K562 (cell line): ENCODE measurements around the gene NARF. TPM values are rescaled to one million over a fixed set of nuclear protein-coding genes. Genes with fewer than 3 reads are reported as not detected.

Source experiments
- ATAC-seq: fragments of 200-7000 bp; cut with Tn5 transposase; 3 replicates; pipeline ENCODE4 v1.9.1; 2020; ENCODE audit warnings: moderate library complexity
- BruUV-seq: library from RNA; stranded (reverse); fragments of 400-500 nt; replicated peaks from 2 replicates; lab custom pipeline; 2021; lab: Mats Ljungman, UMichigan
- CTCF ChIA-PET: fragments of 300-600 bp; formaldehyde crosslinking; extraction: SDS; loops from one replicate; lab custom pipeline; 2021; ENCODE audit warnings: low intra/inter-chr PET ratio; lab: Yijun Ruan, JAX
- POLR2A ChIA-PET: fragments of 300-600, 350-650 bp; sonication (Branson Sonifier 250); formaldehyde crosslinking; extraction: SDS; loops from one replicate; lab custom pipeline; 2021; ENCODE audit warnings: antibody characterized with exemption, inconsistent platforms; lab: Yijun Ruan, JAX
- DNase-seq, 4 experiments: peaks; one replicate each; pipeline versions ENCODE4 v3.0.0 to v3.0.0-alpha.2; 2011 to 2018; ENCODE audit warnings: low spot score in 3 of 4, mixed read lengths in 3 of 4; ENCODE audit errors: extremely low read depth in 1 of 4
- FAIRE-seq: peaks from 2 replicates; lab custom pipeline; 2011; peaks lifted over from hg19 to GRCh38; lab: Jason Lieb, UNC
- H2AFZ ChIP-seq: 2 replicates; pipeline ENCODE4 v1.6.0; 2011; ENCODE audit warnings: low read depth, low read length, control low read depth, inconsistent platforms
- H3K27ac ChIP-seq: fragments of 200-600 bp; 3 replicates; pipeline ENCODE4 v1.8.0; 2011; ENCODE audit warnings: low read depth, mild to moderate bottlenecking, control low read depth, inconsistent platforms, low read length, moderate library complexity, mixed read lengths; ENCODE audit errors: extremely low read depth
- H3K27me3 ChIP-seq, 2 experiments: fragments of 300-600 bp in 1 of 2; 2 replicates in 1 of 2; 3 replicates in 1 of 2; pipeline versions ENCODE4 v1.6.0 to v1.8.0; 2011; ENCODE audit warnings: inconsistent platforms in 2 of 2, low read length in 2 of 2, mild to moderate bottlenecking in 1 of 2, mixed read lengths in 1 of 2, moderate library complexity in 1 of 2; ENCODE audit not compliant: control insufficient read depth in 2 of 2, insufficient read depth in 2 of 2
- H3K36me3 ChIP-seq: fragments of 300-600 bp; 3 replicates; pipeline ENCODE4 v1.8.0; 2011; ENCODE audit warnings: mild to moderate bottlenecking, low read length, inconsistent platforms; ENCODE audit not compliant: control insufficient read depth, insufficient read depth
- H3K4me1 ChIP-seq, 2 experiments: fragments of 200-600 bp in 1 of 2; replicated peaks in 1 of 2; 2 replicates in 1 of 2; 3 replicates in 1 of 2; pipeline versions ENCODE4 v1.5.1 to v1.8.0; 2011; ENCODE audit warnings: inconsistent platforms in 2 of 2, low read length in 2 of 2, mild to moderate bottlenecking in 1 of 2, mixed read lengths in 1 of 2, moderate library complexity in 1 of 2; ENCODE audit not compliant: control insufficient read depth in 2 of 2, insufficient read depth in 2 of 2
- H3K4me2 ChIP-seq: 2 replicates; pipeline ENCODE4 v1.6.1; 2011; ENCODE audit warnings: low read length, control low read depth, inconsistent platforms, mixed read lengths; ENCODE audit not compliant: insufficient read depth
- H3K4me3 ChIP-seq: fragments of 200-600 bp; sonication (generic), shearing (Covaris generic); 2 replicates; pipeline ENCODE4 v1.5.1; 2016; ENCODE audit warnings: control low read depth, inconsistent platforms
- H3K79me2 ChIP-seq: fragments of 200-600 bp; 3 replicates; pipeline ENCODE4 v1.8.0; 2011; ENCODE audit warnings: low read length, inconsistent platforms; ENCODE audit not compliant: control insufficient read depth, insufficient read depth
- H3K9ac ChIP-seq, 2 experiments: 2 replicates each; pipeline versions ENCODE4 v1.6.0 to v1.6.1; 2011; ENCODE audit warnings: low read depth in 2 of 2, low read length in 2 of 2, control low read depth in 1 of 2, inconsistent platforms in 1 of 2, mild to moderate bottlenecking in 1 of 2, mixed read lengths in 1 of 2; ENCODE audit not compliant: insufficient read depth in 1 of 2
- H3K9me1 ChIP-seq: one replicate; pipeline ENCODE4 v1.6.0; 2011; ENCODE audit warnings: inconsistent platforms, mild to moderate bottlenecking, low read length, moderate library complexity; ENCODE audit not compliant: control insufficient read depth, insufficient read depth
- H3K9me3 ChIP-seq: replicated peaks from 2 replicates; pipeline ENCODE4 v1.5.1; 2011; ENCODE audit warnings: low read depth, low read length, inconsistent platforms; ENCODE audit not compliant: control insufficient read depth, insufficient read depth
- H4K20me1 ChIP-seq: replicated peaks from 2 replicates; pipeline ENCODE4 v1.6.1; 2011; ENCODE audit warnings: low read length, inconsistent platforms, mixed read lengths; ENCODE audit not compliant: control insufficient read depth, insufficient read depth
- ASH1L ChIP-seq: fragments of 450-650 bp; IDR thresholded peaks from 2 replicates; pipeline ENCODE4 v1.6.1; 2018; ENCODE audit warnings: borderline replicate concordance, mild to moderate bottlenecking, low read depth; ENCODE audit not compliant: partially characterized antibody
- CCAR2 ChIP-seq: fragments of 200-400 bp; formaldehyde crosslinking; IDR thresholded peaks from 2 replicates; pipeline ENCODE4 v1.6.1; 2017; ENCODE audit warnings: mild to moderate bottlenecking, low read depth, low read length
- CEBPG ChIP-seq, 3 experiments: fragments of 200-800 bp in 1 of 3; sonication (Bioruptor generic) in 1 of 3; sonication (generic) in 1 of 3; formaldehyde crosslinking in 1 of 3; IDR thresholded peaks in 2 of 3; conservative IDR thresholded peaks in 1 of 3; 2 replicates each; pipeline versions ENCODE4 v1.6.1 to v1.8.0; 2016 to 2022; ENCODE audit warnings: missing compliant biosample characterization in 2 of 3, missing genetic modification characterization in 2 of 3, mild to moderate bottlenecking in 1 of 3, missing genetic modification reagents in 1 of 3
- GABPA ChIP-seq: fragments of 200-800 bp; sonication (Bioruptor generic); conservative IDR thresholded peaks from 2 replicates; pipeline ENCODE4 v1.6.1; 2016; ENCODE audit warnings: low read depth, missing genetic modification characterization, missing compliant biosample characterization
- MEIS2 ChIP-seq: fragments of 450-650 bp; IDR thresholded peaks from 2 replicates; pipeline ENCODE4 v1.6.1; 2014; ENCODE audit warnings: mild to moderate bottlenecking; ENCODE audit not compliant: partially characterized antibody
- NFE2L1 ChIP-seq: fragments of 450-650 bp; IDR thresholded peaks from 2 replicates; pipeline ENCODE4 v1.6.1; 2016; ENCODE audit warnings: missing genetic modification characterization, low read depth, mild to moderate bottlenecking, missing compliant biosample characterization, moderate library complexity, borderline replicate concordance
- POLR2G ChIP-seq: fragments of 200-400 bp; formaldehyde crosslinking; IDR thresholded peaks from 2 replicates; pipeline ENCODE4 v1.6.1; 2017; ENCODE audit warnings: low read depth, mild to moderate bottlenecking, antibody characterized with exemption, low read length, moderate library complexity
- RBFOX2 ChIP-seq: fragments of 200-400 bp; formaldehyde crosslinking; IDR thresholded peaks from 2 replicates; pipeline ENCODE4 v1.6.1; 2017; ENCODE audit warnings: low read depth, mild to moderate bottlenecking, low read length, moderate library complexity
- SAP30 ChIP-seq: fragments of 200-600 bp; sonication (generic); IDR thresholded peaks from 2 replicates; pipeline ENCODE4 v1.6.1; 2012; ENCODE audit warnings: borderline replicate concordance, low read depth, mild to moderate bottlenecking, moderate library complexity, low read length, control low read depth, inconsistent platforms; ENCODE audit not compliant: insufficient read depth, poor library complexity, severe bottlenecking
- WGBS: fragments of 100-300 bp; shearing (Covaris generic); methylation state at CpG from one replicate; pipeline ENCODE4 v1.1.6; 2016; ENCODE audit warnings: low coverage, mixed read lengths; ENCODE audit not compliant: insufficient coverage; ENCODE audit errors: missing lambda C conversion rate; 5-methylcytosine and 5-hydroxymethylcytosine counted together
- in situ Hi-C: fragments of 300-500 bp; cut with MboI; formaldehyde crosslinking; loops from 4 replicates; pipeline ENCODE4 v1.15.0; 2018; ENCODE audit warnings: inconsistent platforms, mixed read lengths
- intact Hi-C: fragments of 100-400 bp; cut with micrococcal nuclease; formaldehyde crosslinking; loops from 2 replicates; pipeline ENCODE4 v1.14.2; 2022
- polyA plus RNA-seq, 8 experiments: library from polyadenylated mRNA; depleted of rRNA in 4 of 8; stranded (reverse) in 5 of 8; unstranded in 3 of 8; fragments of >200 nt; fragmentation: Nextera tagmentation in 2 of 8; fragmentation: Illumina TruSeq in 1 of 8; extraction: Ambion mirVana in 2 of 8; extraction: Trizol in 1 of 8; gene quantifications; 2 replicates each; pipeline versions ENCODE4 v1.2.1 to v1.2.3, GENCODE V29; 2011 to 2014; ENCODE audit warnings: inconsistent platforms in 1 of 8, missing spikeins in 1 of 8
- total RNA-seq, 7 experiments: library from RNA; depleted of rRNA in 6 of 7; stranded (reverse); fragments of >200 nt in 6 of 7; fragmentation: Illumina TruSeq in 2 of 7; extraction: Trizol in 2 of 7; gene quantifications; 2 replicates each; pipeline versions ENCODE4 v1.2.1 to v1.2.3, GENCODE V29; 2011 to 2021; ENCODE audit warnings: low replicate concordance in 1 of 7
- TF ChIP-seq, protein P1 (sequence below), 3 experiments: IDR thresholded peaks in 2 of 3; conservative IDR thresholded peaks in 1 of 3; 2 replicates each; pipeline ENCODE4 v1.5.1; 2011 to 2012; ENCODE audit warnings: low read length in 3 of 3, mild to moderate bottlenecking in 3 of 3, control low read depth in 2 of 3, improper control_type of control experiment in 1 of 3, inconsistent platforms in 1 of 3, low read depth in 1 of 3, mixed read lengths in 1 of 3, moderate library complexity in 1 of 3; ENCODE audit not compliant: insufficient read depth in 2 of 3
- TF ChIP-seq, protein P2 (sequence below): sonication (generic); formaldehyde crosslinking; IDR thresholded peaks from 2 replicates; pipeline ENCODE4 v1.8.0; 2022; ENCODE audit warnings: mild to moderate bottlenecking, missing genetic modification reagents
- TF ChIP-seq, protein P3 (sequence below): fragments of 250-450 bp; sonication (Bioruptor Pico); IDR thresholded peaks from 2 replicates; pipeline ENCODE4 v1.4.0; 2020; ENCODE audit warnings: mild to moderate bottlenecking

Gene NARF
- total and polyA plus RNA-seq, 9 of the 15 experiments (the other 6 are each of a cell fraction or from before 2014, with no cell fraction given), result 60.4 to 423 (median 132) TPM

DNA sequence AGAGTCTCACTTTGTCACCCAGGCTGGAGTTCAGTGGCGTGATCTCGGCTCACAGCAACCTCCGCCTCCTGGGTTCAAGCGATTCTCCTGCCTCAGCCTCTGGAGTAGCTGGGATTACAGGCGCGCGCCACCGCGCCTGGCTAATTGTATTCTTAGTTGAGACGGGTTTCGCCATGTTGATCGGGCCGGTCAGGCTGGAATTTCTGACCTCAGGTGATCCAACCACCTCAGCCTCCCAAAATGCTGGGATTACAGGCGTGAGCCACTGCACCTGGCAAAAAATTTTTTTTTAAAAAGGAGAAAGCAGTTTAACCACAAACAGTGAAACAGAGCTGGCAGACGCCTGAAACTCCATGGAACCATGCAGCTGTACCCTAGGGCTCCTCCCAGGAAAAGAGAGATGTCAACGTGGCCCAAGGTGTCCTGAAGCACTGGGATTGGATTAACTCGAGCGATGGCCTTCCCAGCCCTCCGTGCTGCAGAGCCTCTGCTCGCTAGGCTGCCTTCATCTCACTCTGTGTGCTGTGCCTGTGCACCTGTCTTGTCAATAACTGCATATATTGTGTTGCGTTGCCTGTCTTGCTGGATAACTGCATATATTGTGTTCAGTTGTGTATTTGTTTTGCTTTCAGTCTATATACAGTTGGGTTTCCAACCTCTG is 31.4 kb downstream of the NARF start (continued):
- TF ChIP-seq SAP30 (no peak), NFE2L1 (tag) (no peak)

DNA sequence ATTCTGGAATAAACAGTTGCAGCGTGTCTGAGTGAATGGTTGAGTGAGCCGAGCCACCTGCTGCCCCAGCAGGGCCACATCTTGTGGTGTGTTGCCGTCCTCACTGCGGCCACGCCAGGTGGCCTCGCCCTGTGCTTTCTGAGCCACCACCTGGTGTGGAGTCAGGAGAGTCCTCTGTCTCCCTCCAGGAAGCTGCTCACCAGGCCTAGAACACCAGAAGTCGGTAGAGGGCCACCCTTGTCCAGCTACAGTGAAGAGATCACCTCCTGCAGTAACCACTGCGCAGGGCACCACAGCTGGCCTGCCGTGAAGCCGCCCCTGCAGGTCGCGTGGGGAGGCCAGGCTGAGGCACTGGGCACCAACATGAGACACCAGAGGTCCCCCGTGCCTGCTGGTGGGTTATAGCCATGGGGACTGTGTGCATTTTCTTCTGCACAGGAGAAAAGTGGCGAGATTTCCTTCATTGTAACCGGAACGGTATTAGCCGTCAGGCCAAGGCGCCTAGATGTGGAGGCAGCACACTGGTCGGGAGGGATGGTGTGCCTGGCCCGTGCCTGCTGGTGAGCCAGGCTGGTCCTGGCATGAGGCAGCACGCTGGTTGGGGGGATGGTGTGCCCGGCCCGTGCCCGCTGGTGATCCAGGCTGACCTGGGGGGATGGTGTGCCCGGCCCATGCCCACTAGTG is 32.1 kb downstream of the NARF start:
- peak overlapping the region in 1 of 2 experiments; percentile 67; a peak in 2 of 4 replicates for H3K9ac ChIP-seq
- peaks cover 7% of the 10 kb centered on the region for H3K9me1 ChIP-seq
- ATAC-seq (no peak), FAIRE-seq (no peak), DNase-seq (no peak)
- in situ Hi-C loops, result no loop called here
- H2AFZ ChIP-seq, result no peak overlapping the region
- H3K4me3 ChIP-seq, result no peak overlapping the region
- peaks cover 2 to 40% of the 10 kb centered on the region in 2 experiments; a peak in 3 of 5 replicates for H3K4me1 ChIP-seq
- POLR2A ChIA-PET, result interaction anchor here (1.1 kb wide), 1 partner anchor 12 kb away, joined by 3 read pairs; no protein-coding TSS in a partner anchor
- intact Hi-C loops, result loop anchor here (5.0 to 10.0 kb wide), 3 partner anchors 33 to 136 kb away; partner anchors contain the start of genes NARF and TEX19
- no TSS peak for BruUV-seq
- H4K20me1 ChIP-seq, result 0 out of 2 replicates have a peak, but pooled peaks cover 6% of the 10 kb centered on the region
- no peaks in the 10 kb centered on the region for H3K79me2 ChIP-seq
- H3K36me3 ChIP-seq, result peaks cover 34% of the 10 kb centered on the region
- no peak overlapping the region for H3K27ac ChIP-seq
- no peaks in the 10 kb centered on the region for H3K27me3 ChIP-seq
- 76% methylated on average over 24 of the region's 25 CpGs for WGBS
- CTCF ChIA-PET, result interaction anchor here (1.0 kb wide), 1 partner anchor 61 kb away, joined by 3 read pairs; no protein-coding TSS in a partner anchor
- no peak overlapping the region for H3K4me2 ChIP-seq
- H3K9me3 ChIP-seq, result no peaks in the 10 kb centered on the region
- TF ChIP-seq, protein P1, sequence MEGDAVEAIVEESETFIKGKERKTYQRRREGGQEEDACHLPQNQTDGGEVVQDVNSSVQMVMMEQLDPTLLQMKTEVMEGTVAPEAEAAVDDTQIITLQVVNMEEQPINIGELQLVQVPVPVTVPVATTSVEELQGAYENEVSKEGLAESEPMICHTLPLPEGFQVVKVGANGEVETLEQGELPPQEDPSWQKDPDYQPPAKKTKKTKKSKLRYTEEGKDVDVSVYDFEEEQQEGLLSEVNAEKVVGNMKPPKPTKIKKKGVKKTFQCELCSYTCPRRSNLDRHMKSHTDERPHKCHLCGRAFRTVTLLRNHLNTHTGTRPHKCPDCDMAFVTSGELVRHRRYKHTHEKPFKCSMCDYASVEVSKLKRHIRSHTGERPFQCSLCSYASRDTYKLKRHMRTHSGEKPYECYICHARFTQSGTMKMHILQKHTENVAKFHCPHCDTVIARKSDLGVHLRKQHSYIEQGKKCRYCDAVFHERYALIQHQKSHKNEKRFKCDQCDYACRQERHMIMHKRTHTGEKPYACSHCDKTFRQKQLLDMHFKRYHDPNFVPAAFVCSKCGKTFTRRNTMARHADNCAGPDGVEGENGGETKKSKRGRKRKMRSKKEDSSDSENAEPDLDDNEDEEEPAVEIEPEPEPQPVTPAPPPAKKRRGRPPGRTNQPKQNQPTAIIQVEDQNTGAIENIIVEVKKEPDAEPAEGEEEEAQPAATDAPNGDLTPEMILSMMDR (IDR thresholded peaks at IDR 0.05 in 2 of 3, conservative IDR thresholded peaks at IDR 0.05 in 1 of 3; ENCODE audit: insufficient read depth in 2 of 3, low read depth in 1 of 3, low read length in 3 of 3), result peak in 1 of 3 experiments; percentile 21; a peak in 1 of 6 replicates
- TF ChIP-seq, protein P2, sequence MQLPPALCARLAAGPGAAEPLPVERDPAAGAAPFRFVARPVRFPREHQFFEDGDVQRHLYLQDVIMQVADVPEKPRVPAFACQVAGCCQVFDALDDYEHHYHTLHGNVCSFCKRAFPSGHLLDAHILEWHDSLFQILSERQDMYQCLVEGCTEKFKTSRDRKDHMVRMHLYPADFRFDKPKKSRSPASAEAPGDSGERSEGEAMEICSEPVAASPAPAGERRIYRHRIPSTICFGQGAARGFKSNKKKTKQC (CRISPR knock-in tag), result no peak
- TF ChIP-seq CEBPG (CRISPR knock-in tag; IDR thresholded peaks at IDR 0.05) (0 out of 2 replicates have a peak, but pooled peaks have one; percentile 6), CEBPG (tag; conservative IDR thresholded peaks at IDR 0.05 in 1 of 2, IDR thresholded peaks at IDR 0.05 in 1 of 2) (no peak), MEIS2 (no peak), CCAR2 (no peak), GABPA (tag) (no peak), ASH1L (no peak), POLR2G (peak; percentile 54), RBFOX2 (0 out of 2 replicates have a peak, but pooled peaks have one; percentile 14)
- TF ChIP-seq, protein P3, sequence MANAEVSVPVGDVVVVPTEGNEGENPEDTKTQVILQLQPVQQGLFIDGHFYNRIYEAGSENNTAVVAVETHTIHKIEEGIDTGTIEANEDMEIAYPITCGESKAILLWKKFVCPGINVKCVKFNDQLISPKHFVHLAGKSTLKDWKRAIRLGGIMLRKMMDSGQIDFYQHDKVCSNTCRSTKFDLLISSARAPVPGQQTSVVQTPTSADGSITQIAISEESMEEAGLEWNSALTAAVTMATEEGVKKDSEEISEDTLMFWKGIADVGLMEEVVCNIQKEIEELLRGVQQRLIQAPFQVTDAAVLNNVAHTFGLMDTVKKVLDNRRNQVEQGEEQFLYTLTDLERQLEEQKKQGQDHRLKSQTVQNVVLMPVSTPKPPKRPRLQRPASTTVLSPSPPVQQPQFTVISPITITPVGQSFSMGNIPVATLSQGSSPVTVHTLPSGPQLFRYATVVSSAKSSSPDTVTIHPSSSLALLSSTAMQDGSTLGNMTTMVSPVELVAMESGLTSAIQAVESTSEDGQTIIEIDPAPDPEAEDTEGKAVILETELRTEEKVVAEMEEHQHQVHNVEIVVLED, result no peak
